GM10266 (cell line): ENCODE measurements around the gene CHDH.

Source experiments
- DNase-seq: peaks from one replicate; pipeline ENCODE4 v3.0.0; 2012; ENCODE audit errors: extremely low spot score
- TF ChIP-seq, protein P1 (sequence below): IDR thresholded peaks from 2 replicates; pipeline ENCODE4 v1.5.1; 2012; ENCODE audit warnings: mild to moderate bottlenecking, low read depth; ENCODE audit not compliant: control insufficient read depth, insufficient read depth; ENCODE audit errors: missing control alignments

The CHDH gene

DNA sequence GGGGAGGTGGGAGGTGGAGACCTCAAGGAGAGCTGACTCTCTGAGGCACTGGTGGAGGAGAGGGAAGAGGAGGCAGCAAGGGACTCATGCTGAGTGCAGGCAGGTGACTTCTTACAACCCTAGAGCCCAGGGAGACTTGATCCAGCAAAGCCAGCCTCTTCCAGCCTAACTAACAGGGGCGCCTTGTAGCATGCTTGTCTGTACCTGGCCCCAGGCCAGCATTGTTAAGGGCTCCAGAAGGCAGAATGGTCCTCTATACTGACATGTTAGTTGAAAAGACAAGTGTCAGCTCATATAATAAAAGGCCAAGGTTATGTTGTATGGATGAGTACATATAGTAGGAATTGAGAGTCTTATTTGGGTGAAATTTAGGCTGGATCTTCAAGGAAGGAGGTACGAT is 65.4 kb downstream of the CHDH start:
- TF ChIP-seq, protein P1, sequence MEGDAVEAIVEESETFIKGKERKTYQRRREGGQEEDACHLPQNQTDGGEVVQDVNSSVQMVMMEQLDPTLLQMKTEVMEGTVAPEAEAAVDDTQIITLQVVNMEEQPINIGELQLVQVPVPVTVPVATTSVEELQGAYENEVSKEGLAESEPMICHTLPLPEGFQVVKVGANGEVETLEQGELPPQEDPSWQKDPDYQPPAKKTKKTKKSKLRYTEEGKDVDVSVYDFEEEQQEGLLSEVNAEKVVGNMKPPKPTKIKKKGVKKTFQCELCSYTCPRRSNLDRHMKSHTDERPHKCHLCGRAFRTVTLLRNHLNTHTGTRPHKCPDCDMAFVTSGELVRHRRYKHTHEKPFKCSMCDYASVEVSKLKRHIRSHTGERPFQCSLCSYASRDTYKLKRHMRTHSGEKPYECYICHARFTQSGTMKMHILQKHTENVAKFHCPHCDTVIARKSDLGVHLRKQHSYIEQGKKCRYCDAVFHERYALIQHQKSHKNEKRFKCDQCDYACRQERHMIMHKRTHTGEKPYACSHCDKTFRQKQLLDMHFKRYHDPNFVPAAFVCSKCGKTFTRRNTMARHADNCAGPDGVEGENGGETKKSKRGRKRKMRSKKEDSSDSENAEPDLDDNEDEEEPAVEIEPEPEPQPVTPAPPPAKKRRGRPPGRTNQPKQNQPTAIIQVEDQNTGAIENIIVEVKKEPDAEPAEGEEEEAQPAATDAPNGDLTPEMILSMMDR = no peak
- no peak for DNase-seq

GRCh38 chr3:53780171-53780570 is 66.0 kb downstream of the CHDH start:
- DNase-seq = no peak
- TF ChIP-seq, protein P1 = no peak

- no peak for DNase-seq
- TF ChIP-seq, protein P1 = no peak
Observed at GRCh38 chr3:53778153-53778552, 68.1 kb downstream of the CHDH start.

DNA sequence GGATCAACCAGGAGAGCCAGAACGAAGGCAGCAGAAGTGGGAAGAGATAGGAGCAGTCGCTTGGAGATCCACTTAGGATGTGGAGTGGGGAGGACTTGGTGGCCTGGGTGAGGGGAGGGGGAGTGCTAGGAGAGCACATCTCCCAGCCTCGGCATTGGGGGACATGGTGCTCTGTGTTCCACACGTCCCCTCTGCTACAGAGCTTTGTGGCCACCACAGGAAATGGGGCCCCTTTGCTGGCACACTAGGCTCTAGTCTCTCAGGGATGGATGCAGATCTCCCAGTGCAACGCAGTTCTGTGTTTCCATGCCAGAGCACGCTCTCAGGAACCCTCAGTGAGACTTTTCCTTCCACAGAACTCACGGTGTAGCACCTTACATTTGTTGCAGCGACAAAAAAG is 68.8 kb downstream of the CHDH start:
- TF ChIP-seq, protein P1 = no peak
- no peak for DNase-seq

DNA sequence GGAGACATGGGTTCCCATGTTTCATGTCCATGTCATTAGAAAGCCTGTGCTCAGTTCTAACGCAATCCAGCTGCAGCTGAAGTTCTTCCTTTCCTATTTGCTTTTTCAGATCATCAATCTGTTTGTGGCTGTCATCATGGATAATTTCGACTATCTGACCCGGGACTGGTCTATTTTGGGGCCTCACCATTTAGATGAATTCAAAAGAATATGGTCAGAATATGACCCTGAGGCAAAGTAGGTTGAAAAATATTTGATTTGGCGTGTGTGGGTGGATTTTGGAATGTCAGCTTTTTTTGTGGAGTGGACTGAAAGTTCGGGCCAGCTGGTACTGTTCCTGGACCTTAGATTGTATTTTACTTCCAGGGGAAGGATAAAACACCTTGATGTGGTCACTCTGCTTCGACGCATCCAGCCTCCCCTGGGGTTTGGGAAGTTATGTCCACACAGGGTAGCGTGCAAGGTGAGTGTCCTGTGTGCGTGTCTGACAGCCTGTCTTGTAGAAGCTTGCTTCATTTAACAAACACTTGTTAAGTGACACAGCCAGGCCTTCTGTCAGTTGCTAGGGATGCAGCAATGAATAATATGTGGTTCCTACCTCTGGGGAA is 69.6 kb downstream of the CHDH start:
- no peak for DNase-seq
- TF ChIP-seq, protein P1 = no peak

- TF ChIP-seq, protein P1 = no peak
- no peak for DNase-seq
Observed at GRCh38 chr3:53775834-53776251, 70.4 kb downstream of the CHDH start.

DNA sequence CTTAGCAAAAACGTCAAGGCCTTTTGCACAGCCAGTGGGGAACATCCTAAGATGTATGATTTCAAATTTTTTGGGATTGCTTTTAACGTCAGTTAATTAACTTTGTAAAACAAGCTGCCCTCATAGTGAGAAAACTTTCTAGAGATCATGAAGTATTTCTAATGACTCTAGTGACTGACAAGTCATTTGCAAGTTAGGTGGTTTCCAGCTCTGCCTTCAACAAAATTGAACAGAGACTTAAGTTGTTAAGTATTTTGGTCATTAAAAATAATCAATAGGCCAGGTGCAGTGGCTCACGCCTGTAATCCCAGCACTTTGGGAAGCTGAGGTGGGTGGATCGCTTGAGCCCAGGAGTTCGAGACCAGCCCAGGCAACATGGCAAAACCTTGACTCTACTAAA is 71.2 kb downstream of the CHDH start:
- DNase-seq = no peak

More for the DNA sequence above, 71.2 kb downstream of the CHDH start:
- TF ChIP-seq, protein P1 = no peak
